Esophagus (tissue), 2 donors: ENCODE data around the gene KCNH3. TPM values are rescaled to one million over a fixed set of nuclear protein-coding genes. Genes with fewer than 3 reads are reported as not detected.

ENCODE experiments used
- H3K27ac ChIP-seq, 2 donors: one replicate each; pipeline ENCODE4 v1.5.1; 2013; ENCODE audit warnings: low read depth in 2 of 2, mild to moderate bottlenecking in 2 of 2, inconsistent platforms in 1 of 2, low read length in 1 of 2, moderate library complexity in 1 of 2
- H3K27me3 ChIP-seq, 2 donors: one replicate each; pipeline ENCODE4 v1.6.1; 2013; ENCODE audit warnings: low read length in 2 of 2, control low read depth in 1 of 2, mild to moderate bottlenecking in 1 of 2; ENCODE audit not compliant: insufficient read depth in 2 of 2, control insufficient read depth in 1 of 2
- H3K36me3 ChIP-seq, 2 donors: one replicate each; pipeline ENCODE4 v1.6.1; 2013; ENCODE audit warnings: low read length in 1 of 2; ENCODE audit not compliant: control insufficient read depth in 2 of 2, insufficient read depth in 2 of 2
- H3K4me1 ChIP-seq, 2 donors: one replicate each; pipeline ENCODE4 v1.6.1; 2013; ENCODE audit warnings: low read length in 1 of 2; ENCODE audit not compliant: control insufficient read depth in 2 of 2, insufficient read depth in 2 of 2
- H3K4me3 ChIP-seq, 2 donors: one replicate each; pipeline ENCODE4 v1.5.1; 2013; ENCODE audit warnings: low read length in 2 of 2, mild to moderate bottlenecking in 2 of 2, low read depth in 1 of 2, moderate library complexity in 1 of 2
- H3K9me3 ChIP-seq, 2 donors: one replicate each; pipeline ENCODE4 v1.6.1; 2013; ENCODE audit warnings: mild to moderate bottlenecking in 2 of 2, low read depth in 1 of 2, low read length in 1 of 2, moderate library complexity in 1 of 2; ENCODE audit not compliant: control insufficient read depth in 2 of 2, insufficient read depth in 1 of 2
- WGBS, 2 donors: extraction: QIAGEN DNeasy Blood & Tissue Kit; methylation state at CpG; one replicate each; pipeline ENCODE4 v1.1.7; 2013; 5-methylcytosine and 5-hydroxymethylcytosine counted together
- polyA plus RNA-seq, 2 donors: library from polyadenylated mRNA; stranded (reverse); fragments of 200-250 nt; gene quantifications; one replicate each; pipeline ENCODE4 v1.2.3, GENCODE V29; 2013
- donor health status: healthy with polysubstance abuse.
- donor health status: Bipolar disorder and iron deficiency.

Gene KCNH3, protein sequence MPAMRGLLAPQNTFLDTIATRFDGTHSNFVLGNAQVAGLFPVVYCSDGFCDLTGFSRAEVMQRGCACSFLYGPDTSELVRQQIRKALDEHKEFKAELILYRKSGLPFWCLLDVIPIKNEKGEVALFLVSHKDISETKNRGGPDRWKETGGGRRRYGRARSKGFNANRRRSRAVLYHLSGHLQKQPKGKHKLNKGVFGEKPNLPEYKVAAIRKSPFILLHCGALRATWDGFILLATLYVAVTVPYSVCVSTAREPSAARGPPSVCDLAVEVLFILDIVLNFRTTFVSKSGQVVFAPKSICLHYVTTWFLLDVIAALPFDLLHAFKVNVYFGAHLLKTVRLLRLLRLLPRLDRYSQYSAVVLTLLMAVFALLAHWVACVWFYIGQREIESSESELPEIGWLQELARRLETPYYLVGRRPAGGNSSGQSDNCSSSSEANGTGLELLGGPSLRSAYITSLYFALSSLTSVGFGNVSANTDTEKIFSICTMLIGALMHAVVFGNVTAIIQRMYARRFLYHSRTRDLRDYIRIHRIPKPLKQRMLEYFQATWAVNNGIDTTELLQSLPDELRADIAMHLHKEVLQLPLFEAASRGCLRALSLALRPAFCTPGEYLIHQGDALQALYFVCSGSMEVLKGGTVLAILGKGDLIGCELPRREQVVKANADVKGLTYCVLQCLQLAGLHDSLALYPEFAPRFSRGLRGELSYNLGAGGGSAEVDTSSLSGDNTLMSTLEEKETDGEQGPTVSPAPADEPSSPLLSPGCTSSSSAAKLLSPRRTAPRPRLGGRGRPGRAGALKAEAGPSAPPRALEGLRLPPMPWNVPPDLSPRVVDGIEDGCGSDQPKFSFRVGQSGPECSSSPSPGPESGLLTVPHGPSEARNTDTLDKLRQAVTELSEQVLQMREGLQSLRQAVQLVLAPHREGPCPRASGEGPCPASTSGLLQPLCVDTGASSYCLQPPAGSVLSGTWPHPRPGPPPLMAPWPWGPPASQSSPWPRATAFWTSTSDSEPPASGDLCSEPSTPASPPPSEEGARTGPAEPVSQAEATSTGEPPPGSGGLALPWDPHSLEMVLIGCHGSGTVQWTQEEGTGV
- under 1 TPM; 0.07 to 0.24 TPM for polyA plus RNA-seq

DNA sequence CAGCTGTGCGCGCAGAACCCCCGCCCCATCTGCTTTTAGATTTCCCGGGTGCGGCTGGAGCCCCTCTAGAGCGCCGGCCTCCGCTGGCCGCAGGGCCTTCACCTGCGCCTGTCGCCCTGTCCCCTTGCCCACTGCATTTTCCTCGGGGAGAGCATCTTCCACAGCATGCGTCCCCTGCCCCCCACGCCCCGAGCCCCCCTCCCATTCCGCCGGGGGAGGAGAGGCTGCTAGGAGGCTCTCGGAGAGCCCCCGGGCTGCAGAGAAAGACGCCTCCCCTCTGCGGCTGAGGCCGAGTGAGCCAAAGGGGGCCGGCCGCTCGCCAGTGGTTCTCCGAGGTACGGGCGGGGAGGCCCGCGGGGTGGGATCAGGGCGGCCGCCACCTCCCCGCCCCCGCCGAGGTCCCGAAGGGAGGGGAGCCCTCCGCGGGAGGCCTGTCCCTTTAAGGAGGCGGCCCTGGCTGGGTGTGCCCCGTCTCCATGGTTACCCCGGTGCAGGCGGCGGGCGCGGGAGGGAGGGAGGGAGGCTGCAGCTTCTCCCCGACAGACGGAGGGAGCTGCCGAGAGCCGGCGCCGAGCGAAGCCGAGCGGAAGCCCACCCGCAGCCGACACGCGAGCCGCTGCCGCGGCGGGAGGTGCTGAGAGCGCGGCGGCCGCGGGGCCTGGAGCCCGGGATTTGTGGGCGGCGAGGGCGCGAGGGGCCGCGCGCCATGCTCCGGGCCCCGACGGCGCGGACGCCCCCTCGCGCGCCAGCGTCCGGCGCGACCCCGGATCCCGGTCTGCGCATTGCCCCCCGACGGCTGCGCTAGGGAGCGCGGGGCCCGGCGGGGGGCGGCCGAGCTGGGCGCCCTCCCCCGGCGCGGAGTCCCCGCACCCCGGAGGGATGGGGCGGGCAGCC is at the start of gene KCNH3:
TSS of gene KCNH3 (plus strand) at position 521 of the 894 bp plus-strand sequence. CDS start 387 bp downstream, outside the sequence.
- Histone ChIP-seq H3K4me3 (peak within 1 kb of the TSS; percentile 26 to 48), H3K36me3 (no peaks in the 10 kb centered on the region), H3K27ac (no peak within 1 kb of the TSS), H3K4me1 (peaks cover 3 to 11% of the 10 kb centered on the region in 2 donors), H3K27me3 (peaks cover 0 to 5% of the 10 kb centered on the region in 2 donors), H3K9me3 (no peaks in the 10 kb centered on the region)
- WGBS, 2 donors, result 0 to 1% methylated on average over 38 to 107 of the region's 107 CpGs

DNA sequence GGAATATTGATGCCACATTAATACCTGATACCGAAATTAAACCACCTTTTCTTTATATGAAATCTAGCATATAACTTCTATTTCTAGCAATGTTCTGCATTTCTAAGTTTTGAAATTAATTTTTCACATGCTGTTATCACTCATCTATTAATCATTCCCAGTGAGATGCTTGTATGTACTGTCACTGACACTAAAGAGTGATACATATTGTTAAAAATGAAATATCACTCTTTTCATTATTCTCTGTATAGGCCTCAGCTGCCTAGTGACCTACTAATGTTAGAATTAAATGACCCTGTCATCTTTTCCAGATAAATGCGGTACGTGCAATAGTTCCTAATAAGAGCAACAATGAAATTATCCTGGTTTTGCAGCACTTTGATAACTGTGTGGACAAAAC is 49.7 kb upstream of the KCNH3 start:
- Histone ChIP-seq H3K36me3 (no peaks in the 10 kb centered on the region), H3K27ac (no peak overlapping the region), H3K27me3 (no peaks in the 10 kb centered on the region), H3K4me3 (no peak overlapping the region), H3K4me1 (no peaks in the 10 kb centered on the region), H3K9me3 (no peaks in the 10 kb centered on the region)
- WGBS, 2 donors, result 95 to 96% methylated on average over 3 of the region's 3 CpGs

GRCh38 chr12:49489720-49490119 is 49.1 kb upstream of the KCNH3 start:
- H3K9me3 ChIP-seq, result no peaks in the 10 kb centered on the region
- H3K4me3 ChIP-seq, result no peak overlapping the region
- no peaks in the 10 kb centered on the region for H3K36me3 ChIP-seq
- no peak overlapping the region for H3K27ac ChIP-seq
- WGBS, 2 donors, result 85 to 91% methylated on average over 4 of the region's 4 CpGs
- no peaks in the 10 kb centered on the region for H3K4me1 ChIP-seq
- no peaks in the 10 kb centered on the region for H3K27me3 ChIP-seq

GRCh38 chr12:49491823-49492222 is 47.0 kb upstream of the KCNH3 start:
- H3K36me3 ChIP-seq, result no peaks in the 10 kb centered on the region

DNA sequence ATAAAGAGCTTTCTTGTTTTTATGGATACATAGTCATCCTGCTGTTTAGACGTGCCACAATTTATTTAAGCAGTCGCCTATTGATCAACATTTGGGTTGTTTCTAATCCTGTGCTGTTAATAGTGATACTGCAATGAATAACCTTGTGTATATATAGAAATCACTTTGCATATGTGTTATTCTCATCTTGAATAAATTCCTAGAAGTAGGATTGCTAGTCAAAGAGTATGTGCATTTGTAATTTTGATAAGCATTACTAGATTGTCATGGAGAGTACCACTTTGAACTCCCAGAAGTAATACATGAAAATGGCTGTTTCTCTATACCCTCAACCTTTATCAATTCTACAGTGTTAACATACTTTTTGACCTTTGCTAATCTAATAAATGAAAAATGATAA is 44.9 kb upstream of the KCNH3 start:
- Histone ChIP-seq H3K36me3 (no peaks in the 10 kb centered on the region), H3K27ac (no peak overlapping the region), H3K9me3 (no peaks in the 10 kb centered on the region), H3K4me1 (no peaks in the 10 kb centered on the region), H3K27me3 (no peaks in the 10 kb centered on the region), H3K4me3 (no peak overlapping the region)
- WGBS, 2 donors, result 69 to 71% methylated on average over 2 of the region's 2 CpGs

More at GRCh38 chr12:49491823-49492222, 47.0 kb upstream of the KCNH3 start:
- H3K4me3 ChIP-seq, result no peak overlapping the region
- 67 to 78% methylated on average over 1 of the region's 1 CpG for WGBS, 2 donors
- no peaks in the 10 kb centered on the region for H3K9me3 ChIP-seq
- H3K27me3 ChIP-seq, result no peaks in the 10 kb centered on the region
- H3K27ac ChIP-seq, result no peak overlapping the region
- no peaks in the 10 kb centered on the region for H3K4me1 ChIP-seq

DNA sequence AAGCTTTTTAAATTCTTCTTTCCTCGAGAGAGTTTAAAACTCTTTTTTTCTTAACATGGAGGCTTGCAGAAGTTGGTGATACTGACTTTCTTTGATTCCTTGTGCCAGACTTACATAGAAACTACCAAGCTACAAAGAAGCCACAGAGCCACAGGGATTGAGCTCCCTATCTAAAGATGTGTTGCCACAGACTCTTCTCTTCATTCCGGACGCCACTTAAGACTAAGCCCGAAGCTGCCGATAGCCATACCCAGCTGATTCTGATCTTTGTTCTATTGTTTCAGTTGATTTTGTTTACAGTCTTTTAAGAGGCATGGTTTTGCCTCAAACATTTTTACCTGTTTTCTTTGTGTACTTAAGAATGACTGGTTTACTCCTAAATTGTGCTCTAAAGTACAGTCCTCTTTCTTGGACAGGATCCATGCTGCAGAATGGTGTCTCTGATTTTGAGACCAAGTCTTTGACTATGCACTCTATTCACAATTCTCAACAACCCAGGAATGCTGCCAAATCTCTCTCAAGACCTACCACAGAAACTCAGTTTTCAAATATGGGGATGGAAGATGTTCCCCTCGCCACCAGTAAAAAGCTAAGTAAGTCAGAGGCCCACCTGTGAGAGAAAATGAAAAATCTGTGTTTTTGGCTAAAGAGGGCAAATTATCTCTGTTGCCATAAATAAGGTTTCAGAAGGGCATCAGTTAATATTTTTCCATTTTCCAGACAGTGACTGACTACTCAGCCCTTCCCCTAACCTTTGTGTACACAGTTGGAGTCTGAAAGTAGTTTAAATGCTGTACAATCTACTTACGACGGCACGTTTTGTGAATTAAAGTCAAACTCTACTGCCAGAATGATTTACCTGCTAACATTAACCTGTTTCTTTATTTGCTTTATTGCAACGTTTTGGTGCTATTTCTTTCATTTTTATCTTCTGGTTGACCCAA is 42.1 kb upstream of the KCNH3 start:
- Histone ChIP-seq H3K4me3 (no peak overlapping the region), H3K9me3 (no peaks in the 10 kb centered on the region), H3K36me3 (no peaks in the 10 kb centered on the region), H3K27me3 (no peaks in the 10 kb centered on the region), H3K27ac (no peak overlapping the region), H3K4me1 (no peaks in the 10 kb centered on the region)
- WGBS, 2 donors, result 88 to 89% methylated on average over 10 of the region's 10 CpGs

- Histone ChIP-seq H3K4me3 (no peak overlapping the region), H3K27ac (no peak overlapping the region), H3K27me3 (no peaks in the 10 kb centered on the region), H3K9me3 (no peaks in the 10 kb centered on the region), H3K4me1 (no peaks in the 10 kb centered on the region), H3K36me3 (no peaks in the 10 kb centered on the region)
- 69 to 77% methylated on average over 1 of the region's 1 CpG for WGBS, 2 donors
Measured at GRCh38 chr12:49501895-49502294, 36.9 kb upstream of the KCNH3 start.

- H3K4me3 ChIP-seq, result no peak overlapping the region
- WGBS, 2 donors, result 95 to 98% methylated on average over 1 of the region's 1 CpG
- H3K27ac ChIP-seq, result no peak overlapping the region
Measured at GRCh38 chr12:49502590-49502989, 36.2 kb upstream of the KCNH3 start.

More at GRCh38 chr12:49502590-49502989, 36.2 kb upstream of the KCNH3 start:
- no peaks in the 10 kb centered on the region for H3K27me3 ChIP-seq
- H3K36me3 ChIP-seq, result no peaks in the 10 kb centered on the region
- no peaks in the 10 kb centered on the region for H3K4me1 ChIP-seq
- H3K9me3 ChIP-seq, result no peaks in the 10 kb centered on the region
